Caki2 (cell line): ENCODE data around the gene NMRAL1. TPM values are rescaled to one million over a fixed set of nuclear protein-coding genes. Genes with fewer than 3 reads are reported as not detected.

Experiments
- DNase-seq: peaks from one replicate; pipeline ENCODE4 v3.0.0-alpha.2; 2015; ENCODE audit warnings: low read depth
- in situ Hi-C: cut with HindIII; loops from 2 replicates; pipeline ENCODE4 v1.10.0; 2016; ENCODE audit warnings: low sequenced_read_pairs, low pct_unique_long_range_greater_than_20kb, mixed read lengths
- total RNA-seq: library from RNA; depleted of rRNA; stranded (reverse); fragments of >200 nt; shearing (Covaris generic); gene quantifications from 2 replicates; pipeline ENCODE4 v1.2.3, GENCODE V29; 2014; ENCODE audit warnings: low replicate concordance

NMRAL1 gene
- total RNA-seq, 1 experiment from 2014 or later, result 211 TPM

DNA sequence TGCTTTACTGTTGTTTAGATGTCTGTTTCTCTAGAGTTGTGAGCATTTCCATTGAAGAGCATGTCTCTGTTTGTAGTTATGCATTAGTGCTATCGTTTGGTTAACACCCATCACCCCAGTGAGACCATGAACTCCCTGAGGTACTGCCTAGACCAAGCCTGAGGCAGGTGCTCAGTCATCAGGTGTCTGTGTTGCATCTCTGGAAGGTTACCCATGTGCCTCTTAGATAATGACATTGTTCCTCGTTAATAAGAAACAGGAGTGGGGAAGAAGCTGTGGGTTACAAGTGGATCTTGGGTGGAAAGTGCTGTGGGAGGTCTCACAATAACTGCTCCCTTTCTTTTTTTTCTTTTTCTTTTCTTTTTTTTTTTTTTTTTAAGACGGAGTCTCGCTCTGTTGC is 30.4 kb downstream of the NMRAL1 start:
- no peak for DNase-seq
- in situ Hi-C loops, result no loop called here

GRCh38 chr16:4443271-4443670 is 31.2 kb downstream of the NMRAL1 start:
- in situ Hi-C loops, result no loop called here
- DNase-seq, result no peak

DNA sequence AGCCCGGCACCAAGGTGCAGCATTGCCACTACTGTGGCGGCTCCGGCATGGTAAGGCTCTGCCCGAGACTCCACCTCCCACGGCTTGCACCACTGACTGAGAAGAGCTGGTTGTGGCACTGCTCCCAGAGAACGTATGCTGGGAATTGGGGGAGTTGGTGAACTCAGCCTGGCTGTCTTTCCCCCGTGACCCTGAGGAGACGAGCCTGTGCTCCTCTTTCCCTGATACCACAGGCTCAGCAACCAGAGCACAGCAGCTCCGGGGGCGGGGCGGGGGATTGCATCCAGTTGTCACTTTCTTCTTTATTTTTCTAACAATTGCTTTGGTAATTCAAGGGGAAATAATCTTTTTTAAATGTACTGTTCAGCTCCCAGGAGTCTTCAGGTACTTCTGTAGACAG is 32.1 kb downstream of the NMRAL1 start:
- in situ Hi-C loops, result no loop called here
- no peak for DNase-seq

DNA sequence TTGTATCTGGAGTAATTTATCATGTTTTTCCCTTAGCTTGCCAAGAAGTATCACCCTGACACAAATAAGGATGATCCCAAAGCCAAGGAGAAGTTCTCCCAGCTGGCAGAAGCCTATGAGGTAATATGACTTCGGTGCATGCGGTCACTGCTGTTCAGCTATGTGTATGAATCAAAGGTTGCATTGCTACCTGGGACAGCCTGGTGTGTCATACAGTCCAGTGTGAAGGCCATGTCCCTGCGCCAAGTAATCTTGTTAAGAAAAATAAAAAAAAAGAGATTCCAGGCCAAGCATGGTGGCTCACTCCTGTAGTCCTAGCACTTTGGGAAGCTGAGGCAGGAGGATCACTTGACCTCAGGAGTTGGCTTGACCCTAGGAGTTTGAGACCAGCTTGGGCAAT is 37.1 kb downstream of the NMRAL1 start:
- in situ Hi-C loops, result no loop called here
- no peak for DNase-seq

DNA sequence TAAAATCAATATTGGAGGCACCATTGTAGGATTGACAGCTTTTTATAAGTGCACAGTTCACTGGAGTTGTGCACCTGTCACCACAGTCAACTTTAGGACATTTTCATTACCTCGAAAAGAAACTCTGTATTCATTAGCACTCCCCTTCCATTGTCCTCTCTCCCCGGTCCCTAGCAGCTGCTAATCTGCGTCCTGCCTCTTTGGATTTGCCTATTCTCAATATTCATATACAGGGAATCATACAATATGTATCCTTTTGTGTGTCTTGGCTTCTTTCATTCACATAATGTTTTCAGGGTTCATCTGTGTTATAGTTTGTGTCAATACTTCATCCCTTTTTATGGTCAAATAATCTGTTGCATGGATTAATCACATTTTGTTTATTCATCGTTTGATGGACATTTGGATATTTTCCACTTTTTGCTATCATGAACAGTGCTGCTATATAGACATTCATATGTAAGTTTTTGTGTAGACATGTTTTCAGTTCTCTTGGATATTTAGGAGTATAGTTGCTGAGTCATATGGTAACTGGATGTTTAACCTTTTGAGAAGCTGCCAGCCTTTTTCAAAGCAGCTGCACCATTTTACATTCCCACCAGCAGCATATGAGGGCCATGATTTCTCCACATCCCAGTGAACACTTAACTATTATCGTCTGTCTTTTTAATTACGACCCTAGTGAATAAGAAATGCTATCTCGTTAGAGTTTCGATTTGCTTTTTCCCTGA is 38.9 kb downstream of the NMRAL1 start:
- in situ Hi-C loops, result no loop called here
- no peak for DNase-seq

- in situ Hi-C loops, result no loop called here
Observed at GRCh38 chr16:4433914-4434787, 40.3 kb downstream of the NMRAL1 start.

DNA sequence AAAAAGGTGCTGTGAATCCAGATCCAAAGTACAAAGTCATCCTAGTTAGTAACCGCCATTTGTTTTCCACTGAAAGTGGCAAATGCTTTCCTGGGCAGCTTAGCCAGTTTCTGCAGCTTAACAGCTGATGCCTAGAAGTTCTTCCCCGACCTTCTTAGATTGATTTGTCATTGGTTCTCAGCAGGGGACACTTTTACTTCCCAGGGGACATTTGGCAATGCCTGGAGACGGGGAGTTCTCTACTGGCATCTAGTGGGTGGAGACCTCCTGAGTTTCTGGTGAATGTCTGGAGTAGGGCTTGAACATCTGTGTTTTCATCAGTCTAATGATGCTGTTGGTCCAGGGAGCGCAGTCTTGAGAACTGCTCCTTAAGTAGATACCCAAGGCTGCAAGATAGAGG is 41.2 kb downstream of the NMRAL1 start:
- DNase-seq, result no peak
- in situ Hi-C loops, result no loop called here

More at GRCh38 chr16:4433914-4434787, 40.3 kb downstream of the NMRAL1 start:
- DNase-seq, result no peak

- in situ Hi-C loops, result no loop called here
- DNase-seq, result no peak
Observed at GRCh38 chr16:4431023-4431422, 43.4 kb downstream of the NMRAL1 start.

- in situ Hi-C loops, result no loop called here
- no peak for DNase-seq
Observed at GRCh38 chr16:4428500-4428899, 45.9 kb downstream of the NMRAL1 start.

GRCh38 chr16:4426722-4427372 is 47.6 kb downstream of the NMRAL1 start:
- in situ Hi-C loops, result no loop called here
- DNase-seq, result peak; percentile 27

GRCh38 chr16:4426021-4426684 is 48.3 kb downstream of the NMRAL1 start:
- in situ Hi-C loops, result no loop called here
- DNase-seq, result no peak

DNA sequence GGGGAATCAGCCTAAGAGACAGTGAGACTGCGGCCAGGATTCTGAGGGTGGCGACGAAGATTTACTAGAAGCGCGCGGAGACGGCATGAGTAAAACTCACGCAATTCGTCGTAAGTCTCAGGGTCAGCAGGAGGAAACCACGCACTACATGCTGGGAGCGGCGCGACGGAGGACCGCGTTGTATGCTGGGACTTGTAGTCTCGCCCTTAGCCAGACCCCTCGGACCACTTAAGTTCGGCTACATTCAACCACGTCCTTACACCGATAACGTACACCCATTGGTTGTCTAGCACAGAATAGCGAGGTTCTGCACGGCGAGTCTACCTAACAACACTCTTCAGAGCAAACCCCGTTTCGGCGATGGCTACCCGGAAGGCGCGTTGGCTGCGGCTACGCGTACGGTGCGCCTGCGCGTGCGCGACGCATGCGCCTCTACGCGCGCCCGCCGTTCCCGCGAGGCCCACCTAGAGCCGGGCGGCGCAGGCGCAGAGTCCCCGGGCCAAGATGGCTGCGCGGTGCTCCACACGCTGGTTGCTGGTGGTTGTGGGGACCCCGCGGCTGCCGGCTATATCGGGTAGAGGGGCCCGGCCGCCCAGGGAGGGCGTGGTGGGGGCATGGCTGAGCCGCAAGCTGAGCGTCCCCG is 48.9 kb downstream of the NMRAL1 start, which contains the start of gene DNAJA3:
Gene DNAJA3, plus strand, starts transcription at position 491 of the 643 bp plus-strand sequence. Its CDS starts 14 bp downstream, at position 505.
- in situ Hi-C loops, result no loop called here
- peak; percentile 97 for DNase-seq

GRCh38 chr16:4420505-4421105 is 53.8 kb downstream of the NMRAL1 start:
- in situ Hi-C loops, result no loop called here
- DNase-seq, result no peak

DNA sequence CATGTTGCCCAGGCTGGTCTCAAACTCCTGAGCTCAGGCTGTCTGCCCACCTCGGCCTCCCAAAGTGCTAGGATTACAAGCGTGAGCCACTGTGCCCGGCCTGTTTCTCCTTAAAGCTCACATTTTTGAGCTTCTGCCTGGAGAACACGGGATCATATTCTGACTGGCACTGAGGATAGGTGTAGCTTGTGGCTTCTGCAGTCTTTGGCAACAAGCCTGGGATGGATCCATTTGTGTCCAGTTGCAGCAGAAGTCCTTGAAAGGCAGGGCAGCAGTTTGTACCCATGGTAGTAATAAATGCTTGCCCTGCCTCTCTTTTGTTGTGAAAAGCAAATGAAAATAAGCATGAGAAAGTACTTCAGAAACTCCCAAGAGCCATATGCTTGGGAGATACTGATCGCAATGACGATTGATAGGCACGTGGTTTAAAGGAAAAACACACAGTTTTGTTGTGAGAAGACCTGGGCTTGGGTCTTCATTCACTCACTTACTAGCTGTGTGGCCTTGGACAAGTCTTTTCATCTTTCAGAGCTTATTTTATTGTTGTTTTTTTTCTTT is 54.9 kb downstream of the NMRAL1 start:
- in situ Hi-C loops, result no loop called here
- DNase-seq, result no peak

GRCh38 chr16:4416200-4417032 is 58.0 kb downstream of the NMRAL1 start, which contains the start of gene CORO7:
CORO7 (minus strand) TSS chr16:4416596; CDS start chr16:4416518, 78 bp downstream.
- in situ Hi-C loops, result no loop called here
- peak; percentile 91 for DNase-seq

DNA sequence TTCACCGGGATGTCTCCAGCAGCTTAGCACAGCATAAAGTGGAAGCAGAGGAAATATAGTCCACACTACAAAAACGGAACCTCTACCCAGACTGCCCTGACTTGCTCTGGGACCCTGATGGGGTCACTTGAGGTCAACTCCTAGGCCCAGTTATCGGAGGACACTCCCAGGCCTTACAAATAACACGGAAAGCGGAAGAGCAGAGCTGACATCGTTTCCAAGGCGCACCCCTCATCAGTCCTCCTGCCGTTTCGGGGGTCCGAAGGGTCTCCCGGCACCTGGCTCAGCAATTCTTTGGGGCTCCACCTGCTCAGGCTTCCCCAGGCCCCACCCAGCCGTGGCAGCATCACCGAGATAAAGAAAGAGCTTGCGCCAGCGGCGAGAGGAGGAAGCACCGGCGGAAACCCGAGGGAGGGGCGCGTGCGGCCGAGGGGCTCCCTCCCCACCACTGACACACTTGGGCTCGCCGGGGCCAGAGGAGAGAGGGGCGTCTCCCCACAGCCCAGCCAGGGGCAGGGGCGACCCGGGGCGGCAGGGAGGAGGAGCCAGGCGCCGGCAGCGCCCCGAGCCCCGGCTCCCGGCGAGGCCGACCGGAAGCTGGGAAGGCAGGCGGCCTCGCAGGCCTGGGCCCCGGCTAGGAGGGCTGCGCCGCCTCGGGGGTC is 58.8 kb downstream of the NMRAL1 start:
- in situ Hi-C loops, result no loop called here
- DNase-seq, result peak; percentile 51
